ENCODE measurements around the gene LRRN4. TPM values are rescaled to one million over a fixed set of nuclear protein-coding genes. Genes with fewer than 3 reads are reported as not detected.

Gene LRRN4
- polyA plus RNA-seq, 2 of the 4 experiments (the other 2 are of a cell fraction) = not detected

GRCh38 chr20:6086868-6087267, 33.0 kb upstream of the LRRN4 start (continued):
- no peak for TF ChIP-seq REST (IDR thresholded peaks at IDR 0.05)

GRCh38 chr20:6083926-6084325, 30.1 kb upstream of the LRRN4 start:
- 94% methylated on average over 9 of the region's 9 CpGs for WGBS (ENCODE audit: missing lambda C conversion rate)
- TF ChIP-seq RARB (CRISPR knock-in tag; IDR thresholded peaks at IDR 0.05) = no peak
- no peak for TF ChIP-seq MAFK (IDR thresholded peaks at IDR 0.05; ENCODE audit: partially characterized antibody)
- no peak for TF ChIP-seq E2F6 (IDR thresholded peaks at IDR 0.05; ENCODE audit: borderline replicate concordance, low read depth)
- ChIA-PET POLR2A (no interaction called here), CTCF (interaction anchor here (0.7 to 4.8 kb wide), 3 partner anchors 10 to 609 kb away, joined by 3 to 40 read pairs (median 18); no protein-coding TSS in a partner anchor)
- H3K9me3 ChIP-seq = no peaks in the 10 kb centered on the region
- DNase-seq (ENCODE audit: low read depth in 1 of 2, low spot score in 1 of 2) (no peak), FAIRE-seq (no peak), ATAC-seq (no peak)
- no peaks in the 10 kb centered on the region for H3K4me1 ChIP-seq
- H3K4me2 ChIP-seq = no peak overlapping the region
- H3K4me3 ChIP-seq = no peak overlapping the region
- H3K27ac ChIP-seq = no peak overlapping the region

GRCh38 chr20:6081236-6081635, 27.4 kb upstream of the LRRN4 start:
- Histone ChIP-seq H3K4me3 (no peak overlapping the region), H3K9me3 (no peaks in the 10 kb centered on the region), H3K4me1 (no peaks in the 10 kb centered on the region), H3K4me2 (no peak overlapping the region), H3K27ac (no peak overlapping the region)
- TF ChIP-seq PHF8 (IDR thresholded peaks at IDR 0.05; ENCODE audit: borderline replicate concordance, low read depth) (no peak), SMC3 (IDR thresholded peaks at IDR 0.05) (no peak), BCL3 (IDR thresholded peaks at IDR 0.05) (no peak), KDM1A (IDR thresholded peaks at IDR 0.05; ENCODE audit: low read depth) (no peak), FOSL2 (IDR thresholded peaks at IDR 0.05) (no peak), FOSL2 (CRISPR knock-in tag; IDR thresholded peaks at IDR 0.05) (0 out of 2 replicates have a peak, but pooled peaks have one; percentile 13)
- CTCF ChIA-PET = interaction anchor here (0.9 to 4.8 kb wide), 2 partner anchors 552 to 556 kb away, joined by 3 to 40 read pairs; no protein-coding TSS in a partner anchor
- DNase-seq (ENCODE audit: low read depth in 1 of 2, low spot score in 1 of 2) (no peak), ATAC-seq (no peak), FAIRE-seq (no peak)
- 62% methylated on average over 2 of the region's 2 CpGs for WGBS (ENCODE audit: missing lambda C conversion rate)
- POLR2A ChIA-PET = no interaction called here

- no peaks in the 10 kb centered on the region for H3K9me3 ChIP-seq
- TF ChIP-seq CTCF (IDR thresholded peaks at IDR 0.05) (no peak), USF2 (IDR thresholded peaks at IDR 0.05) (no peak), MAFK (IDR thresholded peaks at IDR 0.05; ENCODE audit: partially characterized antibody) (no peak), ZNF302 (CRISPR knock-in tag; IDR thresholded peaks at IDR 0.05) (no peak), ESRRA (IDR thresholded peaks at IDR 0.05; ENCODE audit: borderline replicate concordance, low read length) (no peak), E2F6 (IDR thresholded peaks at IDR 0.05; ENCODE audit: borderline replicate concordance, low read depth) (no peak), HEYL (CRISPR knock-in tag; IDR thresholded peaks at IDR 0.05) (no peak), FOSL2 (IDR thresholded peaks at IDR 0.05) (no peak), FOSL2 (CRISPR knock-in tag; IDR thresholded peaks at IDR 0.05) (no peak), NR3C1 (IDR thresholded peaks at IDR 0.05) (no peak), GATA3 (IDR thresholded peaks at IDR 0.05; ENCODE audit: borderline replicate concordance) (no peak), HOXB13 (CRISPR knock-in tag; IDR thresholded peaks at IDR 0.05; ENCODE audit: low read depth) (no peak), RFX5 (IDR thresholded peaks at IDR 0.05) (no peak), BHLHE40 (IDR thresholded peaks at IDR 0.05; ENCODE audit: low read depth, low read length) (no peak)
- 0 out of 3 replicates have a peak, but pooled peaks cover 3% of the 10 kb centered on the region for H3K4me1 ChIP-seq
- ChIA-PET CTCF (interaction anchor here (0.7 to 9.2 kb wide), 14 partner anchors 8 to 1901 kb away, joined by 3 to 153 read pairs (median 6); no protein-coding TSS in a partner anchor), POLR2A (no interaction called here)
- WGBS (ENCODE audit: missing lambda C conversion rate) = 73% methylated on average over 2 of the region's 2 CpGs
- no peak for DNase-seq (ENCODE audit: low read depth in 1 of 2, low spot score in 1 of 2)
- no peak overlapping the region for H3K4me2 ChIP-seq
- peak; percentile 39 for FAIRE-seq
- no peak overlapping the region for H3K4me3 ChIP-seq
- no peak overlapping the region for H3K27ac ChIP-seq
- ATAC-seq = no peak
Observed at GRCh38 chr20:6079016-6079415, 25.2 kb upstream of the LRRN4 start.

Measured in A549 (cell line).